Activated T-cell treated with anti-CD3 and anti-CD28 coated beads, Interleukin-2, amount 50 U/mL, for 48 hours (primary cell): Measurements from ENCODE around the gene VPS35L.

ENCODE experiments used
- DNase-seq, 2 experiments: peaks; one replicate each; pipeline ENCODE4 v3.0.0-alpha.2; 2020

VPS35L gene, protein sequence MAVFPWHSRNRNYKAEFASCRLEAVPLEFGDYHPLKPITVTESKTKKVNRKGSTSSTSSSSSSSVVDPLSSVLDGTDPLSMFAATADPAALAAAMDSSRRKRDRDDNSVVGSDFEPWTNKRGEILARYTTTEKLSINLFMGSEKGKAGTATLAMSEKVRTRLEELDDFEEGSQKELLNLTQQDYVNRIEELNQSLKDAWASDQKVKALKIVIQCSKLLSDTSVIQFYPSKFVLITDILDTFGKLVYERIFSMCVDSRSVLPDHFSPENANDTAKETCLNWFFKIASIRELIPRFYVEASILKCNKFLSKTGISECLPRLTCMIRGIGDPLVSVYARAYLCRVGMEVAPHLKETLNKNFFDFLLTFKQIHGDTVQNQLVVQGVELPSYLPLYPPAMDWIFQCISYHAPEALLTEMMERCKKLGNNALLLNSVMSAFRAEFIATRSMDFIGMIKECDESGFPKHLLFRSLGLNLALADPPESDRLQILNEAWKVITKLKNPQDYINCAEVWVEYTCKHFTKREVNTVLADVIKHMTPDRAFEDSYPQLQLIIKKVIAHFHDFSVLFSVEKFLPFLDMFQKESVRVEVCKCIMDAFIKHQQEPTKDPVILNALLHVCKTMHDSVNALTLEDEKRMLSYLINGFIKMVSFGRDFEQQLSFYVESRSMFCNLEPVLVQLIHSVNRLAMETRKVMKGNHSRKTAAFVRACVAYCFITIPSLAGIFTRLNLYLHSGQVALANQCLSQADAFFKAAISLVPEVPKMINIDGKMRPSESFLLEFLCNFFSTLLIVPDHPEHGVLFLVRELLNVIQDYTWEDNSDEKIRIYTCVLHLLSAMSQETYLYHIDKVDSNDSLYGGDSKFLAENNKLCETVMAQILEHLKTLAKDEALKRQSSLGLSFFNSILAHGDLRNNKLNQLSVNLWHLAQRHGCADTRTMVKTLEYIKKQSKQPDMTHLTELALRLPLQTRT

DNA sequence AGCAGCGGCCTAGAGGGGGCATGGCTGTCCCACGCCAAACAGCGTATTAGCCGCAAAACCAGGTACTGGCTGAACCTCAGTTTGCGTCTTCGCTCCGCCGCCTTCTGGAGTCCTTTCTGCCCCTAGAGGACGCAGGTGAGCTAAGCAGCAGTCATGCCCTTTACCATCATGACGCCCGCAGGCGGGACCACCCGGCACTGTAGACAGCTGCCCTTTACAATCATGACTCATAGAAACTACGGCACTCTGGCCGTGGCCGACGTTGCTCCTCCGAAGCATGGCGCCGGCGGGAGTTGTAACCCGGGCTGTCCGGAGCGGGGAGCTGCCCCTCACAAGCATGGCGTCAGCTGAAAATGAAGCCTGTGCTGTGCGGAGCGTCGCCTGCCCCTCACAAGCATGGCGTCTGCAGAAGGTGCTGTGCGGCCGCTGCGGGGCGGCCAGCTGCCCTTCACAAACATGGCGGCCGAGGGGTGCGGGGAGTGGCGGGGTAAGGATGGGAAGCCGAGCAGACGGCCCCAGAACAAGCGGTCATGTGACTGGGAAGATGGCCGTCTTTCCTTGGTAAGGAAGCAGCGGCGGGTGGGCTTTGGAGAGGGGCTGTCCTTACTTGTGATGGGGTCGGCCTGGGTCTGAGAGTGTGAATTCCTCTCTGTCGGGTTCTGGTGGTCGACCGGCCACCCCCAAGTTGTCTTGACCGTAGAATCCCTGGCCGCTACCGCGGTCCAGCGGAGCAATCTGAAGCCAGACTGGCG, at the start of gene VPS35L:
Gene VPS35L, plus strand, starts transcription at position 518 of the 752 bp plus-strand sequence. Its CDS starts 27 bp downstream, at position 545.
- DNase-seq = peak; percentile 96 to 98

DNA sequence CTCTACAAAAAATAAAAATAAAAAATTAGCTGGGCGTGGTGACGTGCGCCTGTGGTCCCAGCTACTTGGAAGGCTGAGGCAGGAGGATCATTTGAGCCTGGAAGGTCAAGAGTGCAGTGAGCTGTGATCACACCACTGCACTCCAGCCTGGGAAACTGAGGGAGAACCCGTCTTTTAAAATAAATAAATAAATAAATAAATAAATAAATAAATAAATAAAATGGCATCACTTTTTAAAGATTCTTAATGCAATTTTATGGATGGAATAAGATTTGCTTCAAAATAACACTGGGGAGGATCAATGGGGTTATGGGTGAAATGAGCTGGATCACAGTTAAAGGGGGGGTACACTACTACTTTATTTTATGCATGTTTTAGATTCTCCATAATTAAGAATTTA, 48.5 kb upstream of the VPS35L start:
- DNase-seq = no peak

DNA sequence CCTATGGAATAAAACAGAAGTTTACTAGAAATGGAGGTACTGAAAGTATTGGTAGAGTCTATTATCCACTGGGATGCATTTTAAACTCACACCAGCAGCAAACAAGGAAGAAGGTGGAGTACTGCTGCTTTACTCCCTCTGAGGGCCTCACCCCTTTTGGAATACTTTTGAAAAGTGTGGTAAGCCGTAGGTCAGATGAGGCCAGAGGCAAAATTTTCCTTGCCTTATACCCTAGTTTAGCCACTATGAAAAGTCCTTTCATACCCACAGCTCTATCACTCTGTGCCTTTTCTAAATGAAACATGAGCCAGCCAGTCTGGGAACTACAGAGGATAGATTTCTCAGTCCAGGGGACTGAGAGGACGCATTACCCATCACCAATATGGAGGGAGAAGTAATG, 47.6 kb upstream of the VPS35L start:
- DNase-seq = no peak

DNA sequence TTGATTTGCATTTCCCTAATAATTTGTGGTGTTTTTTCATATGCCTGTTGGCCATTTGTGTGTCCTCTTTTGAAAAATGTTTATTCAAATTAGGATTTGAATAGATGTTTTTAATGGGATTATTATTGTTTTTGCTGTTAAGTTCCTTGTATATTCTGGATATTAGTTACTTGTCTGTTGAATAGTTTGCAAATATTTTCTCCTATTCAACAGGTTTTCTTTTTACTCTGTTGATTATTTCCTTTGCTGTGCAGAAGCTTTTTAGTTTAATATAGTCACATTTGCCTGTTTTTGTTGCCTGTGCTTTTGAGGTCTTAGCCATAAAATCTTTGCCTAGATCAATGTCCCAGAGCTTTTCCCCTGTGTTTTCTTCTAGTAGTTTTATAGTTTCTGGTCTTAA, 43.2 kb upstream of the VPS35L start:
- DNase-seq = no peak

DNA sequence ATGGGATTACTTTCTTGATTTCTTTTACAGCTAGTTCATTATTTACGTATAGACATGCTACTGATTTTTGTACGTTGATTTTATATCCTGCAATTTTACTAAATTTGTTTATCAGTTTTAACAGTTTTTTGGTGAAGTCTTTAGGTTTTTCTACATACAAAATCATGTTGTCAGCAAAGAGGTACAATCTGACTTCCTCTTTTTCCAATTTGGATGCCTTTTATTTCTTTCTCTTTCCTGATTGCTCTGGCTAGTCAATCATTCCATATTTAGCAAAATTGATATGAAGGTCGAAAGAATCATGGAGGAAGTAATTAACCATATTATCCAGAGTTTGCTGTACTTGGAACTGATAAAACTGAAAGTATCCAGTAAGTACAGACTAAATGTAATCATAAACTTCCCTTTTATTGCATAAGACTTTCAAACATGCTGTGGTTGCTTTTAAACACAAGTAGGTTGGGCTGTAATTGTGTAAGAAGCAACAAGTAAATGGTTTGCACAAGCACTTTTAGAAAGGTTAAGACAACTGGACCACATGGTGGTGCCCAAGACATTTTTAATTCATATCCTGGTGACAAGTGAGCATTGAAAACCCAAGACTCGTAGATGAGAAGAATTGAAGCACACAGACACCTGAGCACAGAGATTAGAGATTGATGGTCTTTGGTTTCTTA, 42.0 kb upstream of the VPS35L start:
- DNase-seq = no peak

DNA sequence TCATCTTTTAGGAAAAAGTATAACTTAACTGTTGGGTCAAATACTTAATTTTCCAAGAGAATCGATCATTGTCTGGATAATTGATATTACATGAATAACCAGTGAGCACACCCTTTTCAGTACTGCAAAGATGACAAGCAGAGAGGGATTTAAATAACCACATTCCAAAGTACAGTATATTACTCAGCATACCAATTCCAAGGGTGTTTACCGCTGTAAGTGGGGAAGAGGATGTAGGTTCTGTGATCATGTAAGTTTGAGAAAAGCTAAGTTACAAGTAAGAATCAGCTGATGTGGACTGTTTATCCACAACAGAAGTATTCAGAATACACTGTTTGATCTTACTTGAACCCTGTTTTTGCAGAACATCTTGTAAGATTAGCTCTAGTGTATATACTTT, 39.7 kb upstream of the VPS35L start:
- no peak for DNase-seq

DNA sequence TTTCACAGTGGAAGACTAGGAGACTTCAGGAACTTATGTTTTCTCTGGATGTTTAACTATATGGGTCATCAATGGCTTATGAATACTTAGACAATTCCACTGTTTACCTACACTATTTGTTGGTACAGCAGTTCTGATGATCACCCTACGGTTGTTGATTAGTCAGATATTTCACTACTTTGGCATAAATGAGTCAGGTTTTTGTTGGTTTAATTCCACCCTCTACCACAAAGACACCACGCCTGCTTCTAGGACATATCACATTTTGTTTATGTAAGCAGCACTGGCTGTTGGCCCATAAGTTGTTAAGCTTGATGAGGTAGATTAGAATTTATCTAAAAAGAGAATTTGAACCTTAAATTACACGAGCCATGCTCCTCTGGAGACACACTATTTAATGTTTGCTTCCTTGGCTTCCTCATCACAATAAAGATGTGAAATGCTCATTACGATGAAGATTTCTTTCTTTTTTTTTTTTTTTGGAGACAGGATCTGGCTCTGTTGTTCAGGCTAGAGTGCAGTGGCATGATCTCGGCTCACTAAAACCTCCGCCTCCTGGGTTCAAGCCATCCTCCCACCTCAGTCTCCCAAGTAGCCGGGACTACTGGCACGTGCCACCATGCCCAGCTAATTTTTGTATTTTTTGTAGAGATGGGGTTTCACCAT, 37.9 kb upstream of the VPS35L start:
- DNase-seq = no peak

DNA sequence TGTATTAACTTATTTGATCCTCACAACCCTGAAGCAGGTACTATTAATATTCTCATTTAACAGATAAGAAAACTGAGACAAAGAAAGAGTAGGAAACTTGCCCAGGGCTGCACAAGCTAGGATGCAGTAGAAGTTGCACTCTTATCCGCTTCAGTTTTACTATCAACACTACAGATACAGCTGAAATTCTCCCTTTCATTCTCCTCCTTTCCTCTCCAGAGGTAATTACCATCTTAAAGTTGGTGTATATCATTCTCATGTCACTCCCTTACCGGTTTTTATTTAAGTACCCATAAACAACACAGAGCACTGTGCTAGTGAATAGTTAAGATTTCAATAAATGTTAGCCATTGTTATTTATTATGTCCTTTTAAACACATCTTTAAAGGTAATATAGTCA, 37.1 kb upstream of the VPS35L start:
- no peak for DNase-seq

DNA sequence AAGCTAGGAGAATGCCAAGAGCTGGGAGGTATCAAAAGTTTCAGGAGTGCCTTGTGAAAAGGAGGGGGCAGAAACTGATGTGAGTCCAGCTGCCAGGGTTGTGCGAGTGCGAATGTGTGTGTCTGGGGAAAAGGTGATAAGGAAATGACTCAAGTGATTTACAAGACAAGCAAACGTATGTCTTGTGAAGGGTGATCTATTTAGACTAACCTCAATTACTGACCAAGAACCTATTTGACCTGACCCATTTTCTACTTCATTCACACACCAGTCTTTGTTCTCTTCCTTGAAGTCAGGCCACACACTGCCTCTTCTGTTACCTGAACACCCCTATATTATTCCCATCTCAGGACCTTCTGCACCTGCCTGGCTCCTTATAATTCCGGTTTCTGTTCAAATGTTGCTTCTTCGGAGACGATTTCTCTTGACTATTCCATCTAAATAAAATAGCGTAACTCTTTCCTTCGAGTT, 34.6 kb upstream of the VPS35L start:
- DNase-seq = peak; percentile 27 to 30

DNA sequence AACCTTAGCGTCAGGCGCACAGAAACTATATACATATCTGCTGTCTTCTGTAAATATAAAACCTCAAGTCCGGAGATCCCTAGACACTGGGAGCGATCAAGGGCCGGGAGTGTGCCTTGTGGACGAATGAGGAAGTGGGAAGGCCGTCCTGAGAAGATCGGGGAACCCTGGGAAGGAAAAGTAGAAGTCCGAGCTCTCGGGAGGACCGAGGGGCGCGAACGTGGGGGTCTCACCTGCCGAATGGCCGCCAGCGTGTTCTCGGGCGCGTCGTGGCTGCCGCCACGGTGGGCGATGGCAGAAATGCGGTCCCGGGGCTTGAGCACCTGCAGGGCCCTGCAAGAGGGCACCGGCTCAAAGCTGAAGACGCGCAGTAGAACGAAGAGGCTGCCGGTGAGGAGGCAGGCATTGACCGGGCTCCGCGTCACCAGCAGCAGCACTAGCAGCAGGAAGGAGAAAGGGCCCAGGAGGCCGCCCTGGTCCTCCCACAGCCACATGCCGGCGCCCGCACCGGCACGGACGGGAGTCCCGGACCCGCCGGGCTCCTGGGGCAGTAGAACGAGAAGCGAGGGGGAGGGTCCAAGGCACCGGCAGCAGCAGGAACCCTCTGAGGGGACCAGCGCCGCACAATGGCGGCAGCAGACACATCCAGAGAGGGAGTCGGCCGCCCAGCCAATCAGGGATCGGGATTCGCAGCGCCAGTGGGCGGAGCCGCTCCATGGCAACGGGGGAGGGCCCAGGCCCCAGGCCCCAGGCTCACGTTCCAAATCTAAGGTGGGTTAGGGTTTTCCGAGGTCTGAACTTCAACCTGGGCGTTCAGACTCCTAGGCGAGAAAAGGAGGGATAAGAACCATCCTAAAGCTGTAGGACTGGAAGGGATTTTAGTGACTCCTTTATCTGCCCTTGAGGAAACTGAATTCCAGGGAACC, 33.8 kb upstream of the VPS35L start, which contains the start of gene GDE1:
Gene GDE1, minus strand, starts transcription at position 628 of the 926 bp plus-strand sequence. Its CDS starts 134 bp downstream, at position 494.
- peak; percentile 93 to 96 for DNase-seq

DNA sequence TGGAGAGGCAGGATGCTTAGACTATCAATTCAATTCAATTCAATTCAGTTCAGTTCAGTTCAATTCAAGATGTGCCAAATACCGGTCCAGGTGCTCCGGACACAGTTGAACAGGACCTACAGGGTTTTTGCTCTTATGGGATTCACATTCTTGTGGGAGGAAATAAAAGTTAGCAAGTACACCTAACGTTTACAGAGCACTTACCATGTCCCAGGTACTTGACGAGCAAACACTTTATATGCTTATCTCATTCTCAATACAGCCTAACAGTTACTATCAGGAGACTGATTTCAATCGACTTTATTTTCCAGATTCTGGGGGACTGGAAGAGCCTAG, 33.1 kb upstream of the VPS35L start:
- no peak for DNase-seq

DNA sequence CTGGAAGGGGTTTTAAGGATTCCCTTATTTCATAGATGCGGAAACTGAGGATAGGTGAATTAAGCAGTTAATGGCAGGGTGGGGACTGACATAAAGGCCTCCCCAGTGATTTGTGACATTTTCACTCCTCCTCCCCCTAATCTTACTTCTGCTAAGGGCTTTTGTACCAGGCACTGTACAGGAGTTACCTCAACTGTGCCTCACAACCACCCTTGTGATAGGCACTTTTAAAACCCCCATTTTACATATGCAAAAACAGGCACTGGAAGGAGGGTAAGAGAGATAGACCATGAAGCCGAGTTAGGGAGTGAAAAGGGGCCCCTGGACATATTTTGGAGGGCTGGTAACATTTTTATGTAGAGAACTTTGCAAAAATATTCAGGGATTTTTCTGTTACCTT, 32.7 kb upstream of the VPS35L start:
- no peak for DNase-seq

DNA sequence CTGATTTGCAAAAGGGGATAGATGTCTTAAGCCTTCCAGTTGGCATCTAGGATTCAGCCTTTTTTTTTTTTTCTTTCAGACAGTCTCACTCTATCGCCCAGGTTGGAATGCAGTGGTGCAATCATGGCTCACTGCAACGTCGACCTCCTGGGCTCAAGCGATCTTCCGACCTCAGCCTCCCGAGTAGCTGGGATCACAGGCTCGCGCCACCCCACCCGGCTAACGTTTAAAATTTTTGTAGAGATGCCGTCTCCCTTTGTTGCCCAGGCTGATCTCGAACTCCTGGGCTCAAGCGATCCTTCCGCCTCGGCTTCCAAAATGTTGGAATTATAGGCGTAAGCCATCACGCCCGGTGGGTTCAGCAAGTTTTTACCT, 32.3 kb upstream of the VPS35L start:
- DNase-seq = no peak

DNA sequence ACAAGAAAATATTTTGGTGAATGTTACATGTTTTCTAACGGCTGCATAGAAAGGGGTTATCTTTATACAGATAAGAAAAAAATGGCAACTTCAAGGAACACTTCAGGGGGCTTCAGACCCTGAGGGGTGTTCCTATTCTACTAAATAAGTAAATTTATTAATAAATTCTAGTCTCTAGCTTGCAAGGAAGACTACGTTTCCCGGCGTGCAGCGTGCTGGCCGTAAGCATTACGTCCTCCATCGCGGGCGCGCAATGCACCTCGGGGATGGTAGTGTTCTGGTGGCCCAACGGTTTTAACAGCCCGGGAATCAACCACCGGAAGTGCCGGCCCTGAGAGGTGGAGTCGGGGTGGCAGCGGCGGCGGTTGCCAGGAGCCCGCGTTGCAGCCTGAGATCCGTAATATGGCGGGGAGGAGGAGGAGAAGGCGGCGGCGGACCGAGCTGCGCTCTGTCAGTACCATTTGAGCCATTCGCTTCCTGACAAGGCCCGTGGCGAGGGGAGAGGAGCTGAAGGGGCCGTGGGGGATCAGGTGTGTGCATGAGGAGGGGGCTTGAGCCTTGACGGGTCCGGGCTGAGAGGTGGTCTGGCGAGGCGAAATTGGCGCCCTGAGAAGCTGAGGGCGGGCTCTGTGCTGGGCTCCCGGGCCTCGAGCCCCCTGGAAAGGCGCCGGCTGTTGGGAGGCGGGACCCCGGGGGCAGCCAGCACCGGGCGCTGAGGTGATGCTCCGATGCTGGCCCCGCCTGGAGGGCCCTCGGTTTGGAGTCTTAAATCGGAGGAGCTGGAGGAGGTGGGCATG, 31.7 kb upstream of the VPS35L start, which contains the start of gene CCP110:
Gene CCP110, plus strand, starts transcription at position 384 of the 797 bp plus-strand sequence. CDS start 3,940 bp downstream, outside the sequence.
- peak; percentile 94 to 95 for DNase-seq

DNA sequence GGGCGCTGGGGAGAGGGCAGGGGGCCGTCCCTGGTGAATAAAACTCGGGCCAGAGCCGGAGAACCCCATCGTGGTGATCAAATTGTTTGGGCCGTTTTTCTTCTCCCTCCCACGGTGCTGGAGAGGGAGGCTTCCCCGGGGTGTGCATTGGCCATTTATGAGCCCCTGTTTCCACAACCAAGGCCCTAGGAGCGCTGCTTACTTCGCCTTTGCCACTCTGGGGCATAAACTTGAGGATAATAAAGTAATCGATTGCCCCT, 31.2 kb upstream of the VPS35L start:
- peak in 1 of 2 experiments; percentile 42 for DNase-seq

DNA sequence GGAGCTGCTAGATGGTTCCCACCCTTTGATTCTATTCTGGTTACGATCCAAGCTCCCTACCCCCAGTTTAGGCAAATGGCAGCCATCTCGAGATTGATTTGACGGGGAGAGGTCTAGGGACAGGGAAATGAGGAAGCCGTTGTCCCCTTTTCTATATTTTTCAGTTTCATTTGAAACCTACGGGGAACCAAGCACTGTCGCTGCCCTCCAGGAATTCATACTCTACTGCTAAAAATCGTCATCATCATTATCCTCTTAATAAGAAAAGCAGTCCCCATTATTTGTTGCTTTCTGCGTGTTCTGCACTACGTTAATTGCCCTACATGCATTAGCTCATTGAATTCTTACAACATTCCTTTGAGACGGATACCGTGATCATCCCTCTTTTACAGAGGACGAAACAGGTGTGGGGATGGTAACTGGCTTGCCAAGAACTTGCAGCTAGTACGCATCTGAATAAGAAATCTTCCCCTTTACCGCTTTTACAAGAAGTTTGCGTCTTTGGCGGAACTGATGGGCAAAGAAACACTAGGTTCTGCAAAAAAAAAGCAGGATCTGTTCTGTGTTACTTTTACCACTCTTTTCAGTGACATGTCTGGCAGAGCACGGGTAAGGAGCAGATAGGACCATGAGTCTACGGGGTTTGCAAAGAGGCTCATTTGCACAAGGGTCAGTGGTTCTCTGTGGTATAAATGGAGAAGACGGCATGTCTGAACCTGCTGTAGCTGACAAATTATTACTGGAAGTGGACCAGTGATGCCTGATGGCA, 30.7 kb upstream of the VPS35L start:
- DNase-seq = no peak

DNA sequence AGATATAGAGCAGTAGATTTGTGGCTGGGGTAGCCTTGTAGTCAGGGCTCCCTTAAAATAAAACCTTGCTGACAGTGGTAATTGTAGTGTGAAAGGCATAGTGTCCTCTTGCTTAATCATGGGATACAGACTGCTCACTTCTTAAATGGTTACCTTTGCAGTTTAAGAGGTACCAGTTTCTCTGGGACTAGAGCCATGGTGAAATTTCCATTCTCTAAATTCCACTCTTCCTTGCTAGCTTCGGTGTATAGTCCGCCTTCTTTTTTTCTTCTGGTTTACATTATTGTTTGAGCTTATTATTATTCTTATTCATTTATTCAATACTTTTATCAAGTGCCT, 30.1 kb upstream of the VPS35L start:
- no peak for DNase-seq

DNA sequence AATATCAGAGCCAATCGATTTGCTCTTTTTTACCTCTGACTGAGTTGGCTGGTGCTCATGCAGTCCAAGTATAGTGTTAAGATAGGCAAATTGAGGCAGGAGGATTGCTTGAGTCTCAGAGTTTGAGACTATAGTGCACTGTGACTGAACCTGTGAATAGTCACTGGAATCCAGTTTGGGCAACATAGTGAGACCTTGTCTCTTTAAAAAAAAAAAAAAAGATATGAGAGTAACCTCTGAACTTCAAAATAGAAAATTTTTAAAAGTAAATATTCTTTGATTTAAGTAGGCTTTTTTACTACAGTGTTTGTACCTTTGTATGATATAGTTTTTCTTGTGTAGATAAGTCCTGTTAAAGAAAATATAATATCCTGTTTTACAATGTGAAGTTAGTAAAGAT, 28.3 kb upstream of the VPS35L start:
- no peak for DNase-seq

DNA sequence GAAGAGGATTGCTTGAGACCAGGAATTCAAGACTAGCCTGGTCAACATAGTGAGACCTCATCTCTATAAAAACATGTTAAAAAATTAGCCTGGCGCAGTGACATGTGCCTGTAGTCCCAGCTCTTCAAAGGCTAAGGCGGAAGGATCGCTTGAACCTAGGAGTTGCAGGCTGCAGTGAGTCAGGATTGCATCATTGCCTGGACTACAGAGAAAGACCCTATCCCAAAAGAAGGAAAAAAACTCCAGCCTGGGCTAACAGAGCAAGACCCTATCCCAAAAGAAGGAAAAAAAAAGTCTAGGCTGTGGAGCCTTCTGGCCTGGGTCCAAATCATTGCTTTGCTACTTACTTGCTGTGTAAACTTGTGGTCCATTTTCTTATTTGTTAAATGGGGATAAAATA, 26.8 kb upstream of the VPS35L start:
- DNase-seq = no peak
